Measurements from ENCODE around the gene GRAMD4.

GRAMD4 gene

DNA sequence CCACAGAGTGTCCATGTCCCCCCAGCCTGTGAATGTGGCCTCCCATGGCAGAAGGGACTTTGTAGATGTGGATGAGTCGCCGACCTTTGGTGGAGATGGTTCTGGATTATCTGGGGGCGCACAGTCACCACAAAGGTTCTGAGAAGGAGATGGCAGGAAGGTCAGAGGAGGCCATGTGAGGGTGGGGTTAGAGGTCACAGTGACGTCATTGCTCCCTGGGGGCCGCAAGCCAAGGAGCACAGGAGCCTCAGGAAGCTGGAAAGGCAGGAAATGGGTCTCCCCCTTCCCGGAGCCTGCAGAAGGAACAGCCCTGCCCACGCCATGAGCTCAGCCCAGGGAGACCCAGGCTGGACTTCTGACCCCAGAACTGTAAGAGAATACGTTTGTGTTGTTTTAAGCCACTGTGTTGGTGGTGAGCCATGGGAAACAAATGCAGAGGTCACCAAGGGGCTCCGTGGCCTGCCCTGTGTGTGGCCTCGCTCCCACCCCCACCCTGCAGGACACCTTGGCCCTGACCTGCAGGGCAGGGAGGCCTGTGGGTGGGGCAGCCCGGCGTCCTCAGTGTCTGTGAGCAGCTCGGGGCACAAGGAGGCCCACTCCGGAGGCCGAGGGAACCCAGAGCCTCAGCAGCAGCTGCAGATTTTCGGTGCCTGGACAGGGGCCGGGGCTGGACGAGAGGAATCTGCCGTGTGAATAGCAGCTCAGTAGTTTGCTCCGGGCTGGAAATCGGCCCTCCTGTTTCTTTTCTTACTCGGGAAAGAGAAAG, 32.1 kb downstream of the GRAMD4 start:
- no peak for DNase-seq
- peaks cover 2 to 44% (median 35%) of the 10 kb centered on the region in 4 experiments for H3K4me1 ChIP-seq (ENCODE audit: control extremely low read depth in 1 of 4, control insufficient read depth in 4 of 4, insufficient read depth in 4 of 4, low read length in 3 of 4)
- H3K4me3 ChIP-seq (ENCODE audit: control insufficient read depth in 1 of 7, extremely low read depth in 1 of 7, insufficient read depth in 4 of 7, low read depth in 2 of 7, low read length in 6 of 7), result no peak overlapping the region
- peaks cover 0 to 5% (median 2%) of the 10 kb centered on the region in 4 experiments for H3K36me3 ChIP-seq (ENCODE audit: control insufficient read depth in 4 of 4, insufficient read depth in 4 of 4, low read length in 3 of 4)
- H3K27ac ChIP-seq (ENCODE audit: insufficient read depth in 1 of 2, low read depth in 1 of 2, low read length in 2 of 2, poor library complexity in 1 of 2, severe bottlenecking in 2 of 2), result no peak overlapping the region
- ChIA-PET POLR2A (interaction anchor here (0.6 kb wide), 1 partner anchor 230 kb away, joined by 3 read pairs; no protein-coding TSS in a partner anchor), CTCF (interaction anchor here (1.0 to 1.2 kb wide), 3 partner anchors 19 to 111 kb away, joined by 3 read pairs; no protein-coding TSS in a partner anchor)
- WGBS (ENCODE audit: insufficient coverage), result 93% methylated on average over 20 of the region's 22 CpGs
- H3K9me3 ChIP-seq (ENCODE audit: control extremely low read depth in 1 of 5, control insufficient read depth in 4 of 5, insufficient read depth in 2 of 5, low read depth in 1 of 5, low read length in 4 of 5), result no peaks in the 10 kb centered on the region
- no peaks in the 10 kb centered on the region for H3K27me3 ChIP-seq (replicated peaks in 2 of 5; ENCODE audit: control insufficient read depth in 4 of 5, insufficient read depth in 5 of 5, low read length in 4 of 5)

DNA sequence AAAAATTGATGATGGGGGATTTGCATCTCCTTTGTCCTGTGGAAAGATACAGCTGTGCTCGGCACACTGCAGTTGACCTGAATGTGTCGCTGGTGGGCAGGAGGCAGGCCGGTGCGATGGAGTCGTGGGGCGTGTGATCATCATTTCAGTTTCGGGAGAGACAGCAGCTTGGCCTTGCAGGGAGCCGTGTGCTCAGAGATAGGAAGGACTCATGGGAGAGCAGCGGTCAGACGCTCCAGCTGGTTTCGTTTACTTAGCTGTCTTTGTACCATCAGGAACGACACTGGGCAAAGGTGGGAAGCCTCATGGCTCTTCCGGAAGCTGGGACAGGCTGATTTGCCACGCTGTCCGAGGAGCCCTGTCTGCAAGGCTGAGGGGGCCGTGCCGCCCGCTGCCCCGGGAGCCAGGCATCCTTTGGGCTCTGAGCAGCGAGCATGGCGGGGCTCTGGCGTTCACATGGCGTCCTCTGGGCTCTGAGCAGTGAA, 32.7 kb downstream of the GRAMD4 start:
- ChIA-PET POLR2A (interaction anchor here (0.6 kb wide), 2 partner anchors 16 to 231 kb away, joined by 3 to 5 read pairs; no protein-coding TSS in a partner anchor), CTCF (interaction anchor here (1.0 to 1.1 kb wide), 2 partner anchors 84 to 112 kb away, joined by 3 read pairs; no protein-coding TSS in a partner anchor)
- no peak for DNase-seq
- Histone ChIP-seq H3K9me3 (ENCODE audit: control extremely low read depth in 1 of 5, control insufficient read depth in 4 of 5, insufficient read depth in 2 of 5, low read depth in 1 of 5, low read length in 4 of 5) (no peaks in the 10 kb centered on the region), H3K4me1 (ENCODE audit: control extremely low read depth in 1 of 4, control insufficient read depth in 4 of 4, insufficient read depth in 4 of 4, low read length in 3 of 4) (peaks cover 2 to 44% (median 35%) of the 10 kb centered on the region in 4 experiments), H3K27me3 (replicated peaks in 2 of 5; ENCODE audit: control insufficient read depth in 4 of 5, insufficient read depth in 5 of 5, low read length in 4 of 5) (no peaks in the 10 kb centered on the region), H3K4me3 (ENCODE audit: control insufficient read depth in 1 of 7, extremely low read depth in 1 of 7, insufficient read depth in 4 of 7, low read depth in 2 of 7, low read length in 6 of 7) (no peak overlapping the region), H3K36me3 (ENCODE audit: control insufficient read depth in 4 of 4, insufficient read depth in 4 of 4, low read length in 3 of 4) (peaks cover 0 to 3% (median 1%) of the 10 kb centered on the region in 4 experiments), H3K27ac (ENCODE audit: insufficient read depth in 1 of 2, low read depth in 1 of 2, low read length in 2 of 2, poor library complexity in 1 of 2, severe bottlenecking in 2 of 2) (no peak overlapping the region)
- WGBS (ENCODE audit: insufficient coverage), result 95% methylated on average over 21 of the region's 23 CpGs

GRCh38 chr22:46653596-46653995, 33.4 kb downstream of the GRAMD4 start:
- Histone ChIP-seq H3K27ac (ENCODE audit: insufficient read depth in 1 of 2, low read depth in 1 of 2, low read length in 2 of 2, poor library complexity in 1 of 2, severe bottlenecking in 2 of 2) (no peak overlapping the region), H3K4me3 (ENCODE audit: control insufficient read depth in 1 of 7, extremely low read depth in 1 of 7, insufficient read depth in 4 of 7, low read depth in 2 of 7, low read length in 6 of 7) (peak overlapping the region in 1 of 7 experiments; percentile 14), H3K9me3 (ENCODE audit: control extremely low read depth in 1 of 5, control insufficient read depth in 4 of 5, insufficient read depth in 2 of 5, low read depth in 1 of 5, low read length in 4 of 5) (no peaks in the 10 kb centered on the region), H3K36me3 (ENCODE audit: control insufficient read depth in 4 of 4, insufficient read depth in 4 of 4, low read length in 3 of 4) (peaks cover 0 to 5% (median 2%) of the 10 kb centered on the region in 4 experiments), H3K27me3 (replicated peaks in 2 of 5; ENCODE audit: control insufficient read depth in 4 of 5, insufficient read depth in 5 of 5, low read length in 4 of 5) (no peaks in the 10 kb centered on the region), H3K4me1 (ENCODE audit: control extremely low read depth in 1 of 4, control insufficient read depth in 4 of 4, insufficient read depth in 4 of 4, low read length in 3 of 4) (peaks cover 2 to 44% (median 33%) of the 10 kb centered on the region in 4 experiments)
- ChIA-PET POLR2A (interaction anchor here (0.6 kb wide), 1 partner anchor 16 kb away, joined by 5 read pairs; no protein-coding TSS in a partner anchor), CTCF (no interaction called here)
- WGBS (ENCODE audit: insufficient coverage), result 59% methylated on average over 8 of the region's 8 CpGs
- DNase-seq, result no peak

GRCh38 chr22:46654426-46654825, 34.2 kb downstream of the GRAMD4 start:
- CTCF ChIA-PET, result no interaction called here
- no peak overlapping the region for H3K27ac ChIP-seq (ENCODE audit: insufficient read depth in 1 of 2, low read depth in 1 of 2, low read length in 2 of 2, poor library complexity in 1 of 2, severe bottlenecking in 2 of 2)
- peaks cover 2 to 38% (median 27%) of the 10 kb centered on the region in 4 experiments for H3K4me1 ChIP-seq (ENCODE audit: control extremely low read depth in 1 of 4, control insufficient read depth in 4 of 4, insufficient read depth in 4 of 4, low read length in 3 of 4)
- 94% methylated on average over 11 of the region's 17 CpGs for WGBS (ENCODE audit: insufficient coverage)
- no peak for DNase-seq
- peaks cover 0 to 12% (median 6%) of the 10 kb centered on the region in 4 experiments for H3K36me3 ChIP-seq (ENCODE audit: control insufficient read depth in 4 of 4, insufficient read depth in 4 of 4, low read length in 3 of 4)
- POLR2A ChIA-PET, result no interaction called here
- H3K9me3 ChIP-seq (ENCODE audit: control extremely low read depth in 1 of 5, control insufficient read depth in 4 of 5, insufficient read depth in 2 of 5, low read depth in 1 of 5, low read length in 4 of 5), result no peaks in the 10 kb centered on the region
- no peaks in the 10 kb centered on the region for H3K27me3 ChIP-seq (replicated peaks in 2 of 5; ENCODE audit: control insufficient read depth in 4 of 5, insufficient read depth in 5 of 5, low read length in 4 of 5)
- H3K4me3 ChIP-seq (ENCODE audit: control insufficient read depth in 1 of 7, extremely low read depth in 1 of 7, insufficient read depth in 4 of 7, low read depth in 2 of 7, low read length in 6 of 7), result no peak overlapping the region

DNA sequence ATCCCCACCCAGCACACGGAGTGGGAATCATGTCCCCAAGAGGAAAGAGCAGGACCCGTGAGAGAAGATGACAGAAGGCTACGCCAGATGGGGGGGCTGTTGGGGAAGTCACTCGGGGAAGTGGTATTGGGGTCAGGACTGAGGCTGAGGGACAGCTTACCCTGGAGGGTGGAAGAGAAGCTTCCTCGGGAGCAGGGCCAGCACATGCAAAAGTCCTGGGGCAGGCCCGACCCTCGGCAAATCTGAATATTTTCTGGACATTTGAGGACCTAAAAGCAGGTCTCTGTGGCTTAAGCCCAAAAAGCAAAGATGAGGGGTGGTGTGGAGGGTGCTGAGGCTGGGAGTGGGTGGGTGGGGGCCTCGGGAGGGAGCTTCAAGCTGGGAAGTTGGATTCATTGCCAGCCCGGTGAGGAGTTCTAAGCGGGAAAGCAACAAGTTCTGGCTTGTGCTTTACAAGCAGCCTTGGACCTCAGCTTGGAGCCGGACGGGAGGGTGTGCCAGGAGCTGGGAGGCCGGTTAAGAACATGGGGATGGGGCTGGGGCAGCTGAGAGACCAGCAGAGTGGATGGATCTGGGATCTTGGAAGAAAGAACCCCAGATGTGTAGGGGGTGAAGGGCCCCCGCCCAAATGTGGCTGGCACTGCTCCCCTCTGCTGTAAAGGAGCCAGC, 34.9 kb downstream of the GRAMD4 start:
- WGBS (ENCODE audit: insufficient coverage), result 90% methylated on average over 11 of the region's 14 CpGs
- POLR2A ChIA-PET, result interaction anchor here (1.0 kb wide), 1 partner anchor 17 kb away, joined by 3 read pairs; no protein-coding TSS in a partner anchor
- no peak overlapping the region for H3K27ac ChIP-seq (ENCODE audit: insufficient read depth in 1 of 2, low read depth in 1 of 2, low read length in 2 of 2, poor library complexity in 1 of 2, severe bottlenecking in 2 of 2)
- CTCF ChIA-PET, result interaction anchor here (1.2 kb wide), 1 partner anchor 92 kb away, joined by 4 read pairs; no protein-coding TSS in a partner anchor
- no peaks in the 10 kb centered on the region for H3K9me3 ChIP-seq (ENCODE audit: control extremely low read depth in 1 of 5, control insufficient read depth in 4 of 5, insufficient read depth in 2 of 5, low read depth in 1 of 5, low read length in 4 of 5)
- no peak for DNase-seq
- no peak overlapping the region for H3K4me3 ChIP-seq (ENCODE audit: control insufficient read depth in 1 of 7, extremely low read depth in 1 of 7, insufficient read depth in 4 of 7, low read depth in 2 of 7, low read length in 6 of 7)
- no peaks in the 10 kb centered on the region for H3K27me3 ChIP-seq (replicated peaks in 2 of 5; ENCODE audit: control insufficient read depth in 4 of 5, insufficient read depth in 5 of 5, low read length in 4 of 5)
- peaks cover 0 to 34% (median 24%) of the 10 kb centered on the region in 4 experiments for H3K4me1 ChIP-seq (ENCODE audit: control extremely low read depth in 1 of 4, control insufficient read depth in 4 of 4, insufficient read depth in 4 of 4, low read length in 3 of 4)
- H3K36me3 ChIP-seq (ENCODE audit: control insufficient read depth in 4 of 4, insufficient read depth in 4 of 4, low read length in 3 of 4), result peaks cover 0 to 14% (median 6%) of the 10 kb centered on the region in 4 experiments

- Histone ChIP-seq H3K9me3 (ENCODE audit: control extremely low read depth in 1 of 5, control insufficient read depth in 4 of 5, insufficient read depth in 2 of 5, low read depth in 1 of 5, low read length in 4 of 5) (no peaks in the 10 kb centered on the region), H3K27me3 (replicated peaks in 2 of 5; ENCODE audit: control insufficient read depth in 4 of 5, insufficient read depth in 5 of 5, low read length in 4 of 5) (no peaks in the 10 kb centered on the region), H3K4me3 (ENCODE audit: control insufficient read depth in 1 of 7, extremely low read depth in 1 of 7, insufficient read depth in 4 of 7, low read depth in 2 of 7, low read length in 6 of 7) (no peak overlapping the region), H3K36me3 (ENCODE audit: control insufficient read depth in 4 of 4, insufficient read depth in 4 of 4, low read length in 3 of 4) (peaks cover 0 to 16% (median 6%) of the 10 kb centered on the region in 4 experiments), H3K4me1 (ENCODE audit: control extremely low read depth in 1 of 4, control insufficient read depth in 4 of 4, insufficient read depth in 4 of 4, low read length in 3 of 4) (peaks cover 0 to 31% (median 27%) of the 10 kb centered on the region in 4 experiments), H3K27ac (ENCODE audit: insufficient read depth in 1 of 2, low read depth in 1 of 2, low read length in 2 of 2, poor library complexity in 1 of 2, severe bottlenecking in 2 of 2) (no peak overlapping the region)
- no peak for DNase-seq
- WGBS (ENCODE audit: insufficient coverage), result 96% methylated on average over 26 of the region's 26 CpGs
- POLR2A ChIA-PET, result interaction anchor here (1.0 kb wide), 1 partner anchor 16 kb away, joined by 3 read pairs; no protein-coding TSS in a partner anchor
- CTCF ChIA-PET, result interaction anchor here (0.9 to 1.2 kb wide), 2 partner anchors 9 to 92 kb away, joined by 3 to 4 read pairs; no protein-coding TSS in a partner anchor
Observed at GRCh38 chr22:46655861-46656608, 35.8 kb downstream of the GRAMD4 start.
